H1 (cell line): Measurements from ENCODE around the gene FOXE1. TPM values are rescaled to one million over a fixed set of nuclear protein-coding genes. Genes with fewer than 3 reads are reported as not detected.

Experiments used
- CTCF ChIA-PET: fragments of 300-600 bp; sonication (Branson Sonifier 250); formaldehyde crosslinking; loops from one replicate; lab custom pipeline; 2021; ENCODE audit not compliant: partially characterized antibody; lab: Charles Lee
- POLR2A ChIA-PET: fragments of 300-600 bp; sonication (Branson Sonifier 250); formaldehyde crosslinking; loops from one replicate; lab custom pipeline; 2021; ENCODE audit warnings: inconsistent platforms; ENCODE audit not compliant: partially characterized antibody; lab: Charles Lee
- DNase-seq, 2 experiments: peaks; one replicate each; pipeline versions ENCODE4 v3.0.0 to v3.0.0-alpha.2; 2010 to 2022; ENCODE audit warnings: low spot score in 2 of 2, low read depth in 1 of 2, mixed read lengths in 1 of 2
- FAIRE-seq: peaks from 2 replicates; lab custom pipeline; 2011; peaks lifted over from hg19 to GRCh38; lab: Jason Lieb, UNC
- H2AFZ ChIP-seq: 2 replicates; pipeline ENCODE4 v1.8.1; 2012; ENCODE audit warnings: low read length, inconsistent platforms
- H2AK5ac ChIP-seq: 2 replicates; pipeline ENCODE4 v1.6.1; 2013; ENCODE audit warnings: low read depth, low read length
- H2BK120ac ChIP-seq: replicated peaks from 2 replicates; pipeline ENCODE3; 2013; ENCODE audit warnings: low read depth, low read length, inconsistent platforms
- H2BK12ac ChIP-seq: 2 replicates; pipeline ENCODE4 v1.6.1; 2013; ENCODE audit warnings: low read depth, low read length
- H2BK15ac ChIP-seq: 2 replicates; pipeline ENCODE4 v1.6.1; 2013; ENCODE audit warnings: low read length
- H2BK20ac ChIP-seq: 2 replicates; pipeline ENCODE4 v1.6.1; 2013; ENCODE audit warnings: low read length
- H2BK5ac ChIP-seq: 2 replicates; pipeline ENCODE4 v1.6.1; 2013; ENCODE audit warnings: low read depth, low read length
- H3K14ac ChIP-seq: 2 replicates; pipeline ENCODE4 v1.6.1; 2013; ENCODE audit warnings: inconsistent platforms; ENCODE audit not compliant: insufficient read length
- H3K18ac ChIP-seq: 2 replicates; pipeline ENCODE4 v1.6.1; 2013; ENCODE audit warnings: low read length; ENCODE audit errors: extremely low read depth
- H3K23ac ChIP-seq: 2 replicates; pipeline ENCODE4 v1.6.1; 2013; ENCODE audit warnings: inconsistent platforms; ENCODE audit not compliant: insufficient read length
- H3K23me2 ChIP-seq: 2 replicates; pipeline ENCODE4 v1.6.1; 2013; ENCODE audit warnings: low read depth, low read length
- H3K27ac ChIP-seq: 2 replicates; pipeline ENCODE4 v1.6.1; 2011; ENCODE audit warnings: low read depth, low read length, inconsistent platforms
- H3K27me3 ChIP-seq, 4 experiments: replicated peaks in 1 of 4; 1 replicate in 1 of 4; 2 replicates in 3 of 4; pipeline versions ENCODE4 v1.6.1 to v1.8.1; 2011 to 2013; ENCODE audit warnings: low read length in 3 of 4, mild to moderate bottlenecking in 3 of 4, inconsistent platforms in 2 of 4, mixed read lengths in 2 of 4, moderate library complexity in 1 of 4; ENCODE audit not compliant: control insufficient read depth in 3 of 4, insufficient read depth in 3 of 4; ENCODE audit errors: extremely low read depth in 1 of 4
- H3K36me3 ChIP-seq, 4 experiments: 2 replicates each; pipeline versions ENCODE4 v1.6.1 to v1.8.1; 2011 to 2013; ENCODE audit warnings: mild to moderate bottlenecking in 4 of 4, low read length in 3 of 4, moderate library complexity in 2 of 4, control low read depth in 1 of 4, inconsistent platforms in 1 of 4; ENCODE audit not compliant: insufficient read depth in 4 of 4, control insufficient read depth in 2 of 4
- H3K4ac ChIP-seq: replicated peaks from 2 replicates; pipeline ENCODE3; 2013; ENCODE audit warnings: low read length, low read depth, mixed read lengths, inconsistent platforms; ENCODE audit not compliant: insufficient read length
- H3K4me1 ChIP-seq, 4 experiments: replicated peaks in 1 of 4; 1 replicate in 1 of 4; 2 replicates in 3 of 4; pipeline versions ENCODE4 v1.6.1 to v1.8.1; 2011 to 2013; ENCODE audit warnings: low read length in 3 of 4, inconsistent platforms in 2 of 4, mixed read lengths in 1 of 4; ENCODE audit not compliant: insufficient read depth in 4 of 4, control insufficient read depth in 3 of 4
- H3K4me2 ChIP-seq, 2 experiments: 2 replicates each; pipeline versions ENCODE4 v1.6.1 to v1.8.1; 2011 to 2013; ENCODE audit warnings: low read depth in 2 of 2, low read length in 2 of 2, control low read depth in 1 of 2, inconsistent platforms in 1 of 2, mild to moderate bottlenecking in 1 of 2; ENCODE audit not compliant: insufficient read depth in 1 of 2
- H3K4me3 ChIP-seq, 4 experiments: fragments of 200-600, 300-600 bp in 1 of 4; sonication (generic), shearing (Covaris generic), sonication (Bioruptor Twin) in 1 of 4; 2 replicates each; pipeline versions ENCODE4 v1.5.1 to v1.8.1; 2011 to 2016; ENCODE audit warnings: low read length in 4 of 4, low read depth in 3 of 4, control low read depth in 2 of 4, inconsistent platforms in 2 of 4, mild to moderate bottlenecking in 2 of 4, mixed read lengths in 1 of 4, moderate library complexity in 1 of 4; ENCODE audit not compliant: insufficient read depth in 2 of 4; ENCODE audit errors: extremely low read depth in 1 of 4
- H3K56ac ChIP-seq: replicated peaks from 2 replicates; pipeline ENCODE3; 2013; ENCODE audit warnings: low read depth, mild to moderate bottlenecking, mixed read lengths, low read length, inconsistent platforms; ENCODE audit not compliant: insufficient read length
- H3K79me1 ChIP-seq: 2 replicates; pipeline ENCODE4 v1.6.1; 2013; ENCODE audit warnings: low read depth, low read length, control low read depth
- H3K79me2 ChIP-seq, 2 experiments: 2 replicates each; pipeline versions ENCODE4 v1.6.1 to v1.8.1; 2012 to 2013; ENCODE audit warnings: low read length in 2 of 2, mild to moderate bottlenecking in 2 of 2, inconsistent platforms in 1 of 2; ENCODE audit not compliant: insufficient read depth in 2 of 2, control insufficient read depth in 1 of 2
- H3K9ac ChIP-seq, 4 experiments: replicated peaks in 1 of 4; 1 replicate in 1 of 4; 2 replicates in 3 of 4; pipeline versions ENCODE4 v1.6.1 to v1.8.1; 2011 to 2013; ENCODE audit warnings: low read depth in 3 of 4, low read length in 3 of 4, control low read depth in 2 of 4, mild to moderate bottlenecking in 2 of 4, moderate library complexity in 2 of 4, inconsistent platforms in 1 of 4; ENCODE audit errors: extremely low read depth in 1 of 4
- H3K9me3 ChIP-seq, 2 experiments: 2 replicates each; pipeline versions ENCODE4 v1.6.1 to v1.8.1; 2012 to 2013; ENCODE audit warnings: mild to moderate bottlenecking in 2 of 2, moderate library complexity in 2 of 2, control low read depth in 1 of 2, inconsistent platforms in 1 of 2, low read depth in 1 of 2, low read length in 1 of 2, mixed read lengths in 1 of 2; ENCODE audit not compliant: insufficient read depth in 2 of 2
- H4K20me1 ChIP-seq, 2 experiments: replicated peaks in 1 of 2; 2 replicates each; pipeline versions ENCODE3 to v1.8.1; 2011 to 2013; ENCODE audit warnings: inconsistent platforms in 2 of 2, low read length in 2 of 2, mild to moderate bottlenecking in 1 of 2; ENCODE audit not compliant: insufficient read depth in 2 of 2, control insufficient read depth in 1 of 2
- H4K5ac ChIP-seq: 2 replicates; pipeline ENCODE4 v1.6.1; 2013; ENCODE audit warnings: low read length, low read depth, mixed read lengths, inconsistent platforms; ENCODE audit not compliant: insufficient read length
- H4K8ac ChIP-seq: 2 replicates; pipeline ENCODE4 v1.8.0; 2013; ENCODE audit warnings: mild to moderate bottlenecking, moderate library complexity, low read length, inconsistent platforms; ENCODE audit not compliant: insufficient read depth; ENCODE audit errors: extremely low read depth
- H4K91ac ChIP-seq: replicated peaks from 2 replicates; pipeline ENCODE3; 2013; ENCODE audit warnings: low read length, mixed read lengths, inconsistent platforms; ENCODE audit not compliant: insufficient read length
- CTBP2 ChIP-seq: IDR thresholded peaks from 2 replicates; pipeline ENCODE4 v1.7.0; 2011; ENCODE audit warnings: borderline replicate concordance, mild to moderate bottlenecking, moderate library complexity, mixed read lengths, low read length; ENCODE audit not compliant: insufficient read depth, insufficient read length
- EZH2 ChIP-seq: fragments of 200-600 bp; sonication (generic); IDR thresholded peaks from 2 replicates; pipeline ENCODE4 v1.7.1; 2012; ENCODE audit warnings: low read depth, mild to moderate bottlenecking, moderate library complexity, low read length, inconsistent platforms; ENCODE audit not compliant: severe bottlenecking
- MAFK ChIP-seq: IDR thresholded peaks from 2 replicates; pipeline ENCODE4 v1.6.1; 2012; ENCODE audit warnings: low read depth, mild to moderate bottlenecking, improper control_type of control experiment, low read length
- RNF2 ChIP-seq: fragments of 200-900, 300-1000 bp; sonication (generic); IDR thresholded peaks from 2 replicates; pipeline ENCODE4 v1.7.1; 2016; ENCODE audit warnings: borderline replicate concordance, low read depth, mild to moderate bottlenecking, antibody characterized with exemption, low read length; ENCODE audit not compliant: poor library complexity, severe bottlenecking; ENCODE audit errors: missing control alignments
- TBP ChIP-seq: IDR thresholded peaks from 2 replicates; pipeline ENCODE4 v1.6.1; 2011; ENCODE audit warnings: low read depth, low read length, improper control_type of control experiment
- WGBS, 2 experiments: shearing (Covaris generic) in 1 of 2; methylation state at CpG; one replicate each; pipeline versions ENCODE4 v1.1.6 to v1.1.7; 2013 to 2015; ENCODE audit warnings: low lambda C conversion rate in 2 of 2, mixed read lengths in 2 of 2, inconsistent platforms in 1 of 2, low coverage in 1 of 2, missing lambda C conversion rate in 1 of 2; ENCODE audit not compliant: insufficient replicate concordance in 2 of 2, insufficient coverage in 1 of 2, insufficient read length in 1 of 2; ENCODE audit errors: extremely low coverage in 1 of 2, missing lambda C conversion rate in 1 of 2; 5-methylcytosine and 5-hydroxymethylcytosine counted together
- polyA plus RNA-seq, 7 experiments: library from polyadenylated mRNA; depleted of rRNA in 3 of 7; stranded (reverse) in 5 of 7; unstranded in 2 of 7; fragments of >200 nt in 5 of 7; fragments of 200-250 nt in 2 of 7; gene quantifications; 1 replicate in 5 of 7; 2 replicates in 1 of 7; 4 replicates in 1 of 7; pipeline versions ENCODE4 v1.2.1 to v1.2.3, GENCODE V29; 2011 to 2013; ENCODE audit warnings: missing spikeins in 2 of 7, mixed read lengths in 2 of 7
- total RNA-seq: library from RNA; stranded (reverse); fragmentation: NEBNext Ultra II Directional; extraction: Animal tissue kit (Norgen Biotek cat#: 25700); gene quantifications from 2 replicates; pipeline ENCODE4 v1.2.1, GENCODE V29; 2021
- TF ChIP-seq, protein P1 (sequence below), 3 experiments: IDR thresholded peaks; 1 replicate in 2 of 3; 2 replicates in 1 of 3; pipeline versions ENCODE4 v1.5.1 to v1.6.1; 2011; ENCODE audit warnings: low read length in 3 of 3, mild to moderate bottlenecking in 3 of 3, inconsistent platforms in 2 of 3, low read depth in 1 of 3, moderate library complexity in 1 of 3; ENCODE audit not compliant: insufficient read depth in 1 of 3; ENCODE audit errors: control extremely low read depth in 1 of 3
- TF ChIP-seq, protein P2 (sequence below): IDR thresholded peaks from 2 replicates; pipeline ENCODE4 v1.6.1; 2012; ENCODE audit warnings: inconsistent platforms

FOXE1 gene
- total and polyA plus RNA-seq, 2 of the 8 experiments (the other 6 are each of a cell fraction or from before 2014, with no cell fraction given) = 0.03 TPM; not detected in 1

DNA sequence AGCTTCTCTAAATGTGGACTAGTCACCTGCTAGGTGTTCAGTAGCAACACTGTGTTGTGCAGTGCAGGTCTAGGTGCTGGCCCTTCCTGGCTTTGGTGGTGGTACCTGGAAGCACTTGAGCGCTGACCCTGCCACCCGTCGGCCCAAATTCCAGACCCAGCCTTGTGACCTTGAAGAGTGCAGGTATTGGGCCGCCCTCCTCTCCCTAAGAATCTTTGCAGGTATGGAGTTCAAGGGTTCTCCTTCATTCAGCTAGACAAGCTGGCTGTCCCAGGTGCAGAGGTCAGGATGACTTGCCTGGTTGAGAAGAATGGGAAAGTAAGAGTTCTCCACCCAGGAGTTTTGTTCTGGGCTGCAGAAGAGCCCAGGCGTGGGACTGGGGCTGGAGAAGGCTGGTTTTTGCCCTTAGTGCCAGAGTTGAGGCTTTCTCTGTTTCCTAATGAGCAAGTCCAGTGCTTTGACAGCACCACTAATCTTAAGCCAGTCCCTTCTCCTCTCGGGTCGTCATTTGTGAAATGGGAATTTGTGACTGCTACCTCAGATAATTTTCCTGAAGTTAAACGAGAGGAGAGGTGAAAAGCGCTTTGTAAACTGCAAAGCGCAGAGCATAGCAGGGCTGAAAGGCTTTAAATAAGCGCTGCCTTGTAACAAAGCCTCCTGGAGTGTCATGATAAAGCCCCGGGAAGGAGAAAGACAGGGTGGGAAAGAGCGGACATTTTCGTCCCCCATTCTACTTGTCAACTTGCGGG is 4.0 kb downstream of the FOXE1 start:
- Histone ChIP-seq H2AK5ac (no peak overlapping the region), H3K4ac (no peak overlapping the region), H3K36me3 (peaks cover 0 to 9% (median 0%) of the 10 kb centered on the region in 4 experiments; a peak in 1 of 8 replicates), H4K91ac (no peak overlapping the region), H4K20me1 (peaks cover 11 to 29% of the 10 kb centered on the region in 2 experiments), H3K4me1 (peaks cover 5 to 33% (median 18%) of the 10 kb centered on the region in 4 experiments), H3K27ac (no peak overlapping the region), H3K79me2 (no peaks in the 10 kb centered on the region), H3K9me3 (no peaks in the 10 kb centered on the region), H3K18ac (no peak overlapping the region), H3K79me1 (no peaks in the 10 kb centered on the region), H3K4me3 (peak overlapping the region in 3 of 4 experiments; percentile 26 to 47 (median 40); a peak in 5 of 8 replicates)
- no peak for FAIRE-seq
- CTCF ChIA-PET = no interaction called here
- 8% methylated on average over 15 of the region's 15 CpGs; no CpG with 5 or more reads in 1 of the 2 experiments for whole genome bisulfite sequencing, 2 experiments
- TF ChIP-seq MAFK (no peak), TBP (no peak), CTBP2 (peak; percentile 17), EZH2 (peak; percentile 96), RNF2 (peak; percentile 74)
- TF ChIP-seq, protein P1, sequence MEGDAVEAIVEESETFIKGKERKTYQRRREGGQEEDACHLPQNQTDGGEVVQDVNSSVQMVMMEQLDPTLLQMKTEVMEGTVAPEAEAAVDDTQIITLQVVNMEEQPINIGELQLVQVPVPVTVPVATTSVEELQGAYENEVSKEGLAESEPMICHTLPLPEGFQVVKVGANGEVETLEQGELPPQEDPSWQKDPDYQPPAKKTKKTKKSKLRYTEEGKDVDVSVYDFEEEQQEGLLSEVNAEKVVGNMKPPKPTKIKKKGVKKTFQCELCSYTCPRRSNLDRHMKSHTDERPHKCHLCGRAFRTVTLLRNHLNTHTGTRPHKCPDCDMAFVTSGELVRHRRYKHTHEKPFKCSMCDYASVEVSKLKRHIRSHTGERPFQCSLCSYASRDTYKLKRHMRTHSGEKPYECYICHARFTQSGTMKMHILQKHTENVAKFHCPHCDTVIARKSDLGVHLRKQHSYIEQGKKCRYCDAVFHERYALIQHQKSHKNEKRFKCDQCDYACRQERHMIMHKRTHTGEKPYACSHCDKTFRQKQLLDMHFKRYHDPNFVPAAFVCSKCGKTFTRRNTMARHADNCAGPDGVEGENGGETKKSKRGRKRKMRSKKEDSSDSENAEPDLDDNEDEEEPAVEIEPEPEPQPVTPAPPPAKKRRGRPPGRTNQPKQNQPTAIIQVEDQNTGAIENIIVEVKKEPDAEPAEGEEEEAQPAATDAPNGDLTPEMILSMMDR (IDR thresholded peaks at IDR 0.05; ENCODE audit: control extremely low read depth in 1 of 3, insufficient read depth in 1 of 3, low read depth in 1 of 3, low read length in 3 of 3) = no peak
- TF ChIP-seq, protein P2, sequence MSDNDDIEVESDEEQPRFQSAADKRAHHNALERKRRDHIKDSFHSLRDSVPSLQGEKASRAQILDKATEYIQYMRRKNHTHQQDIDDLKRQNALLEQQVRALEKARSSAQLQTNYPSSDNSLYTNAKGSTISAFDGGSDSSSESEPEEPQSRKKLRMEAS = no peak
- TF ChIP-seq, all 59 proteins: peak for 3
- POLR2A ChIA-PET = interaction anchor here (2.2 kb wide), 1 partner anchor 9 kb away, joined by 9 read pairs; no protein-coding TSS in a partner anchor
- Histone ChIP-seq H3K4me2 (peak overlapping the region; percentile 66 to 76), H2BK12ac (0 out of 2 replicates have a peak overlapping the region, but pooled peaks have one; percentile 60), H3K23me2 (peaks cover 11% of the 10 kb centered on the region; the same call in 1 of the 2 replicates), H3K56ac (no peak overlapping the region), H4K5ac (no peak overlapping the region), H3K23ac (no peak overlapping the region), H2BK120ac (no peak overlapping the region), H3K27me3 (peaks cover 87 to 99% (median 96%) of the 10 kb centered on the region in 4 experiments), H4K8ac (no peak overlapping the region), H2AFZ (no peak overlapping the region), H3K14ac (no peak overlapping the region), H3K9ac (0 out of 7 replicates have a peak overlapping the region, but pooled peaks of 1 of the 4 experiments have one; percentile 16), H2BK15ac (no peak overlapping the region), H2BK20ac (no peak overlapping the region), H2BK5ac (no peak overlapping the region)
- DNase-seq = no peak
